ENCODE measurements around the gene DIP2A.
"Not testable (repeated sequence)": the region's sequence is repeated elsewhere in the genome, so short reads cannot be mapped to it uniquely, and the experiment has no call there.

DIP2A gene

DNA sequence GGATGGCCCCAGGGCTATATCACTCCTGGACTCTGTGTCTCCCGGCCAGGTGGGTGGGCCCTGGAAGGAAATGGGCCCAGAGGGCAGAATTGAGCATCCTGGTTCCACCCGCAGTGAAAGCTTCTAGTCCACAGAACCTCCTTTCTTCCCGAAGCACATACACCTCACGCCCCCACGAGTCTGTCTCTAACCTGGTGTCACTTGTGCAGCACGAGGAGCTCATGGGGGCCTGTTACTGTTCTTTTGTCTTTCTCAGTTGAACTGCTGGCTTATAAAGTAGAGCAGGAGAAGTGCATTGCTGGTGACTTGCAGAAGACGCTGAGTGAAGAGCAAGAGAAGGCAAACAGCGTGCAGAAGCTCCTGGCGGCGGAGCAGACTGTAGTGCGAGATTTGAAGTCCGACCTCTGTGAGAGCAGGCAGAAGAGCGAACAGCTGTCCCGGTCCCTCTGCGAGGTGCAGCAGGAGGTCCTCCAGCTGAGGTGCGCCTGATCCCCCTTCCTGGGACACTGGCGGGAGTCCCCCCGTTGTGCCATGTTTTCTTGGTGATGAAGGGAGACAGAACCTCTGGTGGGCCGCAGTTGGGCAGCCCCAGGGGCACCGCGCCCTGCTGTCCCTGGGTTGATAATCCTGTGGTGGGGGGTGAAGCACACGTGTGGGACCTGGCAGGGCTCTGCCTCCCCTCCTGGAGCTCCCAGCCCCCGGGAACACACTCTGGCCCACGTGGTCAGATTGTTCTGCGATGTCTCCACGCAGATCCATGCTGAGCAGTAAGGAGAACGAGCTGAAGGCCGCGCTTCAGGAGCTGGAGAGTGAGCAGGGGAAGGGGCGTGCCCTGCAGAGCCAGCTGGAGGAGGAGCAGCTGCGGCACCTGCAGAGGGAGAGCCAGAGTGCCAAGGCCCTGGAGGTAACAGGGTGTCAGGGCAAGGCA lies 28.7 kb upstream of the DIP2A start:
- H3K4me3 ChIP-seq (ENCODE audit: low read depth, low read length): no peak overlapping the region
- DNase-seq (ENCODE audit: low read depth): no peak
- TF ChIP-seq, protein P1, sequence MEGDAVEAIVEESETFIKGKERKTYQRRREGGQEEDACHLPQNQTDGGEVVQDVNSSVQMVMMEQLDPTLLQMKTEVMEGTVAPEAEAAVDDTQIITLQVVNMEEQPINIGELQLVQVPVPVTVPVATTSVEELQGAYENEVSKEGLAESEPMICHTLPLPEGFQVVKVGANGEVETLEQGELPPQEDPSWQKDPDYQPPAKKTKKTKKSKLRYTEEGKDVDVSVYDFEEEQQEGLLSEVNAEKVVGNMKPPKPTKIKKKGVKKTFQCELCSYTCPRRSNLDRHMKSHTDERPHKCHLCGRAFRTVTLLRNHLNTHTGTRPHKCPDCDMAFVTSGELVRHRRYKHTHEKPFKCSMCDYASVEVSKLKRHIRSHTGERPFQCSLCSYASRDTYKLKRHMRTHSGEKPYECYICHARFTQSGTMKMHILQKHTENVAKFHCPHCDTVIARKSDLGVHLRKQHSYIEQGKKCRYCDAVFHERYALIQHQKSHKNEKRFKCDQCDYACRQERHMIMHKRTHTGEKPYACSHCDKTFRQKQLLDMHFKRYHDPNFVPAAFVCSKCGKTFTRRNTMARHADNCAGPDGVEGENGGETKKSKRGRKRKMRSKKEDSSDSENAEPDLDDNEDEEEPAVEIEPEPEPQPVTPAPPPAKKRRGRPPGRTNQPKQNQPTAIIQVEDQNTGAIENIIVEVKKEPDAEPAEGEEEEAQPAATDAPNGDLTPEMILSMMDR (IDR thresholded peaks at IDR 0.05; ENCODE audit: insufficient read depth, low read depth, low read length, missing control alignments): no peak

- DNase-seq (ENCODE audit: low read depth): no peak
- TF ChIP-seq, protein P1 (IDR thresholded peaks at IDR 0.05; ENCODE audit: insufficient read depth, low read depth, low read length, missing control alignments): no peak
- no peak overlapping the region for H3K4me3 ChIP-seq (ENCODE audit: low read depth, low read length)
Measured at GRCh38 chr21:46431448-46431847, 27.2 kb upstream of the DIP2A start.

DNA sequence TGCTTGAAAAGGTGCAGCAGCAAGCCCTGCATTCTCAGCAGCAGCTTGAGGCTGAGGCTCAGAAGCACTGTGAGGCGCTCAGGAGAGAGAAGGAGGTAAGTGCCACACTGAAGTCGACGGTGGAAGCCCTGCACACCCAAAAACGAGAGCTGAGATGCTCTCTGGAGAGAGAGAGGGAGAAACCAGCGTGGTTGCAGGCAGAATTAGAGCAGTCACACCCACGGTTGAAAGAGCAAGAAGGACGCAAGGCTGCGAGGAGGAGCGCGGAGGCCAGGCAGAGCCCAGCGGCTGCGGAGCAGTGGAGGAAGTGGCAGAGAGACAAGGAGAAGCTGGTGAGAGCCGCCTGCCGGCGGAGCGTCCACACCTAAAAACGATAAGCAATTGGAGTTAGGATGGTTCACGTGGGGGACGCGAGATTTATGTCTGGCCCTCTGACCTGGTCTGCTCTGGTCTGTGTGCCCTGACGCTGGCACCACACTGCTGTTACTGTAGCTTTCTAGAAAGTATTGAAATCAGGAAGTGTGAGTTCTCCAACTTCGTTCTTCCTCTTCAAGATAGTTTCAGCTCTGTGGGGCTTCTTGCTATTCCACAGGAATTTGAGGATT lies 26.7 kb upstream of the DIP2A start:
- H3K4me3 ChIP-seq (ENCODE audit: low read depth, low read length): no peak overlapping the region
- TF ChIP-seq, protein P1 (IDR thresholded peaks at IDR 0.05; ENCODE audit: insufficient read depth, low read depth, low read length, missing control alignments): no peak
- no peak for DNase-seq (ENCODE audit: low read depth)

- H3K4me3 ChIP-seq (ENCODE audit: low read depth, low read length); DNase-seq (ENCODE audit: low read depth): not testable (repeated sequence)
Measured at GRCh38 chr21:46433116-46433515, 25.6 kb upstream of the DIP2A start.

GRCh38 chr21:46434322-46434958 lies 24.3 kb upstream of the DIP2A start:
- no peak for DNase-seq (ENCODE audit: low read depth)
- TF ChIP-seq, protein P1 (IDR thresholded peaks at IDR 0.05; ENCODE audit: insufficient read depth, low read depth, low read length, missing control alignments): no peak
- H3K4me3 ChIP-seq (ENCODE audit: low read depth, low read length): no peak overlapping the region

- no peak for DNase-seq (ENCODE audit: low read depth)
- no peak overlapping the region for H3K4me3 ChIP-seq (ENCODE audit: low read depth, low read length)
- TF ChIP-seq, protein P1 (IDR thresholded peaks at IDR 0.05; ENCODE audit: insufficient read depth, low read depth, low read length, missing control alignments): no peak
Measured at GRCh38 chr21:46435786-46436227, 22.9 kb upstream of the DIP2A start.

DNA sequence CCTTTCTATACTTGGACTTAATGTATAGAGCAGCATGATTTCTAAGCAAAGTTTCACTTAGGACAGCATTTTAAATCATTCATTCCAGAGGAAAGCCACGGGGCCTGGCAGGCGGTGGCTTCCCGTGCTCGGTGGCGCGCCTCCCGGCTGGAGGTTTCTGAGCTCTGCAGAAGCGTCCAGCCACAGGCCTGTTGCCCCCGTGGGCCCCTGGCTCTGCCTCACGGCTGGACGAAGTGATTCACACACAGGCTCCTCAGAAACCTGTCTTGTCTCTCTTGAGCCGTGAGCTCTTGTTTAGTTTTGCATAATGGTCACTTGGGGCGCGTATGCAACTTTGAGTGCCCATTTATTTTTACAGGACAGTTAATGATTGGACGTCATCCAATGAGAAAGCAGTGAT lies 22.1 kb upstream of the DIP2A start:
- TF ChIP-seq, protein P1 (IDR thresholded peaks at IDR 0.05; ENCODE audit: insufficient read depth, low read depth, low read length, missing control alignments): no peak
- H3K4me3 ChIP-seq (ENCODE audit: low read depth, low read length): no peak overlapping the region
- no peak for DNase-seq (ENCODE audit: low read depth)

Measured in GM12865 (cell line).